K562 (cell line): Measurements from ENCODE around the gene RIT2. TPM values are rescaled to one million over a fixed set of nuclear protein-coding genes. Genes with fewer than 3 reads are reported as not detected.

Experiments
- ATAC-seq: fragments of 200-7000 bp; cut with Tn5 transposase; 3 replicates; pipeline ENCODE4 v1.9.1; 2020; ENCODE audit warnings: moderate library complexity
- BruUV-seq: library from RNA; stranded (reverse); fragments of 400-500 nt; replicated peaks from 2 replicates; lab custom pipeline; 2021; lab: Mats Ljungman, UMichigan
- CTCF ChIA-PET: fragments of 300-600 bp; formaldehyde crosslinking; extraction: SDS; loops from one replicate; lab custom pipeline; 2021; ENCODE audit warnings: low intra/inter-chr PET ratio; lab: Yijun Ruan, JAX
- POLR2A ChIA-PET: fragments of 300-600, 350-650 bp; sonication (Branson Sonifier 250); formaldehyde crosslinking; extraction: SDS; loops from one replicate; lab custom pipeline; 2021; ENCODE audit warnings: antibody characterized with exemption, inconsistent platforms; lab: Yijun Ruan, JAX
- DNase-seq, 4 experiments: peaks; one replicate each; pipeline versions ENCODE4 v3.0.0 to v3.0.0-alpha.2; 2011 to 2018; ENCODE audit warnings: low spot score in 3 of 4, mixed read lengths in 3 of 4; ENCODE audit errors: extremely low read depth in 1 of 4
- FAIRE-seq: peaks from 2 replicates; lab custom pipeline; 2011; peaks lifted over from hg19 to GRCh38; lab: Jason Lieb, UNC
- H2AFZ ChIP-seq: 2 replicates; pipeline ENCODE4 v1.6.0; 2011; ENCODE audit warnings: low read depth, low read length, control low read depth, inconsistent platforms
- H3K27ac ChIP-seq: fragments of 200-600 bp; 3 replicates; pipeline ENCODE4 v1.8.0; 2011; ENCODE audit warnings: low read depth, mild to moderate bottlenecking, control low read depth, inconsistent platforms, low read length, moderate library complexity, mixed read lengths; ENCODE audit errors: extremely low read depth
- H3K27me3 ChIP-seq, 2 experiments: fragments of 300-600 bp in 1 of 2; 2 replicates in 1 of 2; 3 replicates in 1 of 2; pipeline versions ENCODE4 v1.6.0 to v1.8.0; 2011; ENCODE audit warnings: inconsistent platforms in 2 of 2, low read length in 2 of 2, mild to moderate bottlenecking in 1 of 2, mixed read lengths in 1 of 2, moderate library complexity in 1 of 2; ENCODE audit not compliant: control insufficient read depth in 2 of 2, insufficient read depth in 2 of 2
- H3K36me3 ChIP-seq: fragments of 300-600 bp; 3 replicates; pipeline ENCODE4 v1.8.0; 2011; ENCODE audit warnings: mild to moderate bottlenecking, low read length, inconsistent platforms; ENCODE audit not compliant: control insufficient read depth, insufficient read depth
- H3K4me1 ChIP-seq, 2 experiments: fragments of 200-600 bp in 1 of 2; replicated peaks in 1 of 2; 2 replicates in 1 of 2; 3 replicates in 1 of 2; pipeline versions ENCODE4 v1.5.1 to v1.8.0; 2011; ENCODE audit warnings: inconsistent platforms in 2 of 2, low read length in 2 of 2, mild to moderate bottlenecking in 1 of 2, mixed read lengths in 1 of 2, moderate library complexity in 1 of 2; ENCODE audit not compliant: control insufficient read depth in 2 of 2, insufficient read depth in 2 of 2
- H3K4me2 ChIP-seq: 2 replicates; pipeline ENCODE4 v1.6.1; 2011; ENCODE audit warnings: low read length, control low read depth, inconsistent platforms, mixed read lengths; ENCODE audit not compliant: insufficient read depth
- H3K4me3 ChIP-seq: fragments of 200-600 bp; sonication (generic), shearing (Covaris generic); 2 replicates; pipeline ENCODE4 v1.5.1; 2016; ENCODE audit warnings: control low read depth, inconsistent platforms
- H3K79me2 ChIP-seq: fragments of 200-600 bp; 3 replicates; pipeline ENCODE4 v1.8.0; 2011; ENCODE audit warnings: low read length, inconsistent platforms; ENCODE audit not compliant: control insufficient read depth, insufficient read depth
- H3K9ac ChIP-seq, 2 experiments: 2 replicates each; pipeline versions ENCODE4 v1.6.0 to v1.6.1; 2011; ENCODE audit warnings: low read depth in 2 of 2, low read length in 2 of 2, control low read depth in 1 of 2, inconsistent platforms in 1 of 2, mild to moderate bottlenecking in 1 of 2, mixed read lengths in 1 of 2; ENCODE audit not compliant: insufficient read depth in 1 of 2
- H3K9me1 ChIP-seq: one replicate; pipeline ENCODE4 v1.6.0; 2011; ENCODE audit warnings: inconsistent platforms, mild to moderate bottlenecking, low read length, moderate library complexity; ENCODE audit not compliant: control insufficient read depth, insufficient read depth
- H3K9me3 ChIP-seq: replicated peaks from 2 replicates; pipeline ENCODE4 v1.5.1; 2011; ENCODE audit warnings: low read depth, low read length, inconsistent platforms; ENCODE audit not compliant: control insufficient read depth, insufficient read depth
- H4K20me1 ChIP-seq: replicated peaks from 2 replicates; pipeline ENCODE4 v1.6.1; 2011; ENCODE audit warnings: low read length, inconsistent platforms, mixed read lengths; ENCODE audit not compliant: control insufficient read depth, insufficient read depth
- ASH1L ChIP-seq: fragments of 450-650 bp; IDR thresholded peaks from 2 replicates; pipeline ENCODE4 v1.6.1; 2018; ENCODE audit warnings: borderline replicate concordance, mild to moderate bottlenecking, low read depth; ENCODE audit not compliant: partially characterized antibody
- CTBP1 ChIP-seq: fragments of 450-650 bp; IDR thresholded peaks from 2 replicates; pipeline ENCODE4 v1.6.1; 2016; ENCODE audit warnings: borderline replicate concordance
- LARP7 ChIP-seq: fragments of 450-650 bp; IDR thresholded peaks from 2 replicates; pipeline ENCODE4 v1.6.1; 2016
- SMAD1 ChIP-seq: fragments of 150-350 bp; IDR thresholded peaks from 2 replicates; pipeline ENCODE4 v1.6.1; 2014; ENCODE audit warnings: low read length, low read depth; ENCODE audit not compliant: partially characterized antibody
- SP1 ChIP-seq: sonication (generic); formaldehyde crosslinking; IDR thresholded peaks from 2 replicates; pipeline ENCODE4 v1.8.1; 2022; ENCODE audit warnings: mild to moderate bottlenecking, missing genetic modification reagents
- TBL1XR1 ChIP-seq, 2 experiments: IDR thresholded peaks; 2 replicates each; pipeline ENCODE4 v1.6.1; 2012; ENCODE audit warnings: improper control_type of control experiment in 2 of 2, low read length in 2 of 2, mild to moderate bottlenecking in 1 of 2
- in situ Hi-C: fragments of 300-500 bp; cut with MboI; formaldehyde crosslinking; loops from 4 replicates; pipeline ENCODE4 v1.15.0; 2018; ENCODE audit warnings: inconsistent platforms, mixed read lengths
- intact Hi-C: fragments of 100-400 bp; cut with micrococcal nuclease; formaldehyde crosslinking; loops from 2 replicates; pipeline ENCODE4 v1.14.2; 2022
- polyA plus RNA-seq, 8 experiments: library from polyadenylated mRNA; depleted of rRNA in 4 of 8; stranded (reverse) in 5 of 8; unstranded in 3 of 8; fragments of >200 nt; fragmentation: Nextera tagmentation in 2 of 8; fragmentation: Illumina TruSeq in 1 of 8; extraction: Ambion mirVana in 2 of 8; extraction: Trizol in 1 of 8; gene quantifications; 2 replicates each; pipeline versions ENCODE4 v1.2.1 to v1.2.3, GENCODE V29; 2011 to 2014; ENCODE audit warnings: inconsistent platforms in 1 of 8, missing spikeins in 1 of 8
- total RNA-seq, 7 experiments: library from RNA; depleted of rRNA in 6 of 7; stranded (reverse); fragments of >200 nt in 6 of 7; fragmentation: Illumina TruSeq in 2 of 7; extraction: Trizol in 2 of 7; gene quantifications; 2 replicates each; pipeline versions ENCODE4 v1.2.1 to v1.2.3, GENCODE V29; 2011 to 2021; ENCODE audit warnings: low replicate concordance in 1 of 7
- TF ChIP-seq, protein P1 (sequence below): fragments of 450-650 bp; IDR thresholded peaks from 2 replicates; pipeline ENCODE4 v1.6.1; 2016
- TF ChIP-seq, protein P2 (sequence below): fragments of 450-650 bp; IDR thresholded peaks from 2 replicates; pipeline ENCODE4 v1.6.1; 2016; ENCODE audit warnings: missing biosample characterization, missing genetic modification characterization
- TF ChIP-seq, protein P3 (sequence below): fragments of 450-650 bp; formaldehyde crosslinking; IDR thresholded peaks from 2 replicates; pipeline ENCODE4 v1.4.0; 2022; ENCODE audit warnings: mild to moderate bottlenecking, moderate library complexity
- TF ChIP-seq, protein P4 (sequence below), 2 experiments: IDR thresholded peaks; 2 replicates each; pipeline ENCODE4 v1.6.1; 2012; ENCODE audit warnings: improper control_type of control experiment in 2 of 2, low read depth in 2 of 2, low read length in 2 of 2, borderline replicate concordance in 1 of 2
- TF ChIP-seq, protein P5 (sequence below): fragments of 450-650 bp; formaldehyde crosslinking; conservative IDR thresholded peaks from 2 replicates; pipeline ENCODE4 v1.4.0; 2022; ENCODE audit warnings: mild to moderate bottlenecking, missing genetic modification characterization

Gene RIT2
- total and polyA plus RNA-seq, 9 of the 15 experiments (the other 6 are each of a cell fraction or from before 2014, with no cell fraction given) = not detected

DNA sequence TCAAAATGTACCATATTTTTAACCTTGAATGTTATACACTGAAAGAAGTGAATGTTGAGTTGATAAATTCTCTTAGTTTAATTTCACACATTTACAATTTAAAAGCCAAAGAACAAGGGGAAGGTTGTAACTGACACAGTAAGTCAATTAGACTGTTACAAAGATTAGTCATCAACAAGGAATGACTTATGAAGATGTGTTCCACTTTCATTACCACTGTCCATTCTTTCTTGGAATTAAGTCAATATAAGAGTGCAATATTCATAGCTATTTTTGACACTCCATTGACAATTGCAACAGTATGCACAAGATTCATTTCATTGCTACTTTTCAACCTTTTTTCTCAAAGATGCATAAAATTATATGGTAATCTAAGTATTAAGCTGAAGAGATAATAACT lies 291.3 kb downstream of the RIT2 start:
- TF ChIP-seq, protein P1, sequence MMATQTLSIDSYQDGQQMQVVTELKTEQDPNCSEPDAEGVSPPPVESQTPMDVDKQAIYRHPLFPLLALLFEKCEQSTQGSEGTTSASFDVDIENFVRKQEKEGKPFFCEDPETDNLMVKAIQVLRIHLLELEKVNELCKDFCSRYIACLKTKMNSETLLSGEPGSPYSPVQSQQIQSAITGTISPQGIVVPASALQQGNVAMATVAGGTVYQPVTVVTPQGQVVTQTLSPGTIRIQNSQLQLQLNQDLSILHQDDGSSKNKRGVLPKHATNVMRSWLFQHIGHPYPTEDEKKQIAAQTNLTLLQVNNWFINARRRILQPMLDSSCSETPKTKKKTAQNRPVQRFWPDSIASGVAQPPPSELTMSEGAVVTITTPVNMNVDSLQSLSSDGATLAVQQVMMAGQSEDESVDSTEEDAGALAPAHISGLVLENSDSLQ = no peak
- TF ChIP-seq, protein P2, sequence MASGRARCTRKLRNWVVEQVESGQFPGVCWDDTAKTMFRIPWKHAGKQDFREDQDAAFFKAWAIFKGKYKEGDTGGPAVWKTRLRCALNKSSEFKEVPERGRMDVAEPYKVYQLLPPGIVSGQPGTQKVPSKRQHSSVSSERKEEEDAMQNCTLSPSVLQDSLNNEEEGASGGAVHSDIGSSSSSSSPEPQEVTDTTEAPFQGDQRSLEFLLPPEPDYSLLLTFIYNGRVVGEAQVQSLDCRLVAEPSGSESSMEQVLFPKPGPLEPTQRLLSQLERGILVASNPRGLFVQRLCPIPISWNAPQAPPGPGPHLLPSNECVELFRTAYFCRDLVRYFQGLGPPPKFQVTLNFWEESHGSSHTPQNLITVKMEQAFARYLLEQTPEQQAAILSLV (tag) = no peak
- TF ChIP-seq TBL1XR1 (IDR thresholded peaks at IDR 0.05; ENCODE audit: low read length in 2 of 2) = no peak
- TF ChIP-seq CTBP1 = no peak
- TF ChIP-seq, protein P3, sequence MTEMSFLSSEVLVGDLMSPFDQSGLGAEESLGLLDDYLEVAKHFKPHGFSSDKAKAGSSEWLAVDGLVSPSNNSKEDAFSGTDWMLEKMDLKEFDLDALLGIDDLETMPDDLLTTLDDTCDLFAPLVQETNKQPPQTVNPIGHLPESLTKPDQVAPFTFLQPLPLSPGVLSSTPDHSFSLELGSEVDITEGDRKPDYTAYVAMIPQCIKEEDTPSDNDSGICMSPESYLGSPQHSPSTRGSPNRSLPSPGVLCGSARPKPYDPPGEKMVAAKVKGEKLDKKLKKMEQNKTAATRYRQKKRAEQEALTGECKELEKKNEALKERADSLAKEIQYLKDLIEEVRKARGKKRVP (CRISPR knock-in tag) = no peak
- no peak for TF ChIP-seq SP1 (CRISPR knock-in tag)
- TF ChIP-seq, protein P4, sequence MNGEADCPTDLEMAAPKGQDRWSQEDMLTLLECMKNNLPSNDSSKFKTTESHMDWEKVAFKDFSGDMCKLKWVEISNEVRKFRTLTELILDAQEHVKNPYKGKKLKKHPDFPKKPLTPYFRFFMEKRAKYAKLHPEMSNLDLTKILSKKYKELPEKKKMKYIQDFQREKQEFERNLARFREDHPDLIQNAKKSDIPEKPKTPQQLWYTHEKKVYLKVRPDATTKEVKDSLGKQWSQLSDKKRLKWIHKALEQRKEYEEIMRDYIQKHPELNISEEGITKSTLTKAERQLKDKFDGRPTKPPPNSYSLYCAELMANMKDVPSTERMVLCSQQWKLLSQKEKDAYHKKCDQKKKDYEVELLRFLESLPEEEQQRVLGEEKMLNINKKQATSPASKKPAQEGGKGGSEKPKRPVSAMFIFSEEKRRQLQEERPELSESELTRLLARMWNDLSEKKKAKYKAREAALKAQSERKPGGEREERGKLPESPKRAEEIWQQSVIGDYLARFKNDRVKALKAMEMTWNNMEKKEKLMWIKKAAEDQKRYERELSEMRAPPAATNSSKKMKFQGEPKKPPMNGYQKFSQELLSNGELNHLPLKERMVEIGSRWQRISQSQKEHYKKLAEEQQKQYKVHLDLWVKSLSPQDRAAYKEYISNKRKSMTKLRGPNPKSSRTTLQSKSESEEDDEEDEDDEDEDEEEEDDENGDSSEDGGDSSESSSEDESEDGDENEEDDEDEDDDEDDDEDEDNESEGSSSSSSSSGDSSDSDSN (IDR thresholded peaks at IDR 0.05; ENCODE audit: borderline replicate concordance in 1 of 2, low read depth in 2 of 2, low read length in 2 of 2) = no peak
- TF ChIP-seq ASH1L = no peak
- no peak for TF ChIP-seq LARP7
- TF ChIP-seq, protein P5, sequence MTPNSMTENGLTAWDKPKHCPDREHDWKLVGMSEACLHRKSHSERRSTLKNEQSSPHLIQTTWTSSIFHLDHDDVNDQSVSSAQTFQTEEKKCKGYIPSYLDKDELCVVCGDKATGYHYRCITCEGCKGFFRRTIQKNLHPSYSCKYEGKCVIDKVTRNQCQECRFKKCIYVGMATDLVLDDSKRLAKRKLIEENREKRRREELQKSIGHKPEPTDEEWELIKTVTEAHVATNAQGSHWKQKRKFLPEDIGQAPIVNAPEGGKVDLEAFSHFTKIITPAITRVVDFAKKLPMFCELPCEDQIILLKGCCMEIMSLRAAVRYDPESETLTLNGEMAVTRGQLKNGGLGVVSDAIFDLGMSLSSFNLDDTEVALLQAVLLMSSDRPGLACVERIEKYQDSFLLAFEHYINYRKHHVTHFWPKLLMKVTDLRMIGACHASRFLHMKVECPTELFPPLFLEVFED (CRISPR knock-in tag) = no peak
- TF ChIP-seq SMAD1 = no peak
- TF ChIP-seq, all 486 proteins: peak for 0
- no peak overlapping the region for H3K4me3 ChIP-seq
- no peaks in the 10 kb centered on the region for H3K36me3 ChIP-seq

More for the DNA sequence above, 291.3 kb downstream of the RIT2 start:
- Histone ChIP-seq H4K20me1 (no peaks in the 10 kb centered on the region), H2AFZ (no peak overlapping the region), H3K9ac (no peak overlapping the region), H3K27me3 (no peaks in the 10 kb centered on the region), H3K4me1 (no peaks in the 10 kb centered on the region), H3K27ac (no peak overlapping the region), H3K9me1 (no peaks in the 10 kb centered on the region), H3K79me2 (no peaks in the 10 kb centered on the region), H3K4me2 (no peak overlapping the region), H3K9me3 (no peaks in the 10 kb centered on the region)
- no peak for FAIRE-seq
- in situ Hi-C loops = no loop called here
- ChIA-PET CTCF (no interaction called here), POLR2A (no interaction called here)
- no peak for ATAC-seq
- no TSS peak for BruUV-seq
- no peak for DNase-seq
- intact Hi-C loops = no loop called here
